Tibial nerve (tissue), 3 donors: Measurements from ENCODE around the gene IGF2R.

Experiments
- POLR2A ChIP-seq, 2 donors: fragments of 450-650 bp; IDR thresholded peaks; one replicate each; pipeline ENCODE4 v1.6.1; 2017; ENCODE audit warnings: antibody characterized with exemption in 2 of 2, mild to moderate bottlenecking in 2 of 2, moderate library complexity in 2 of 2
- TF ChIP-seq, protein P1 (sequence below), 5 experiments: fragments of 200-600 bp in 3 of 5; fragments of 450-650 bp in 2 of 5; sonication (generic) in 3 of 5; IDR thresholded peaks; one replicate each; pipeline ENCODE4 v1.5.1; 2016 to 2019; ENCODE audit warnings: antibody characterized with exemption in 5 of 5, mild to moderate bottlenecking in 3 of 5, moderate library complexity in 2 of 5

DNA sequence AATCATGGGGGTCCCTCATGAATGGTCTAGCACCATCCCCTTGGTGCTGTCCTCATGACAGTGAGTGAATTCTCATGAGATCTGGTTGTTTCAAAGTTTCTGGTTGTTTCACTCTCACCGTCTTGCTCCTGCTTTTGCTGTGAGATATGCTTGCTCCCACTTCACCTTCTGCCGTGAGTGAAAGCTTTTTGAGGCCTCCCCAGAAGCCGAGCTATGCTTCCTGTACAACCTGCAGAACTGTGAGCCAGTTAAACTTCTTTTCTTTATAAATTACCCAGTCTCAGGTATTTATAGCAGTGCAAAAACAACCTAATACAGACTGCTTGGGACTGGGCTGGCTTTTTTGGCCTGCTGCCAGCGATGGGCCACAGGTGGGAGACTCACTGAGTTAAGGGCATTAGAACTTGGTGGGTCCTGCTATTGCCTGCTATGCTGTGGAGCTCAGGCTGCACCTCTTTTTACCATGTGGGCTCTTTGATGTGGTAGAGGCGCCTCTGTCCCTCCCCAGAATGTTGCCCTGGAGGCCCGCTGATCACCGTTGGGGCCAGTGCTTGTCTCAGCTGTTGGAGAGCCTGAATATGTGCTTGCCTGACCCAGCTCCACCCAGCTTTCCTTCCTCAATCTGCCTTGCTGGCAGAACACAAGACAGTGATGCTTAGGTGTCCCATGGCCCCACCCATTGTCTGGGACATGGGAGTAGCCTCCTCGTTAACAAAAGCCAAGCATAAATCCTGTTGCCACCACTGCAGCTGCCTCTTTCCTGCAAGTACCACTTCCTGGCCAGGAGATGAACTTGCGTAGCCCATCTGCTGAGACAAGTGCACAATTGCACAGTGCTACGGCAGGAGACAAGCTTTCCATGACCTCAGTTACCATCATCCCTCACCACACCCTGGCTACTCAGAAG is 47.1 kb downstream of the IGF2R start:
- no peak for TF ChIP-seq POLR2A (IDR thresholded peaks at IDR 0.05)
- TF ChIP-seq, protein P1, sequence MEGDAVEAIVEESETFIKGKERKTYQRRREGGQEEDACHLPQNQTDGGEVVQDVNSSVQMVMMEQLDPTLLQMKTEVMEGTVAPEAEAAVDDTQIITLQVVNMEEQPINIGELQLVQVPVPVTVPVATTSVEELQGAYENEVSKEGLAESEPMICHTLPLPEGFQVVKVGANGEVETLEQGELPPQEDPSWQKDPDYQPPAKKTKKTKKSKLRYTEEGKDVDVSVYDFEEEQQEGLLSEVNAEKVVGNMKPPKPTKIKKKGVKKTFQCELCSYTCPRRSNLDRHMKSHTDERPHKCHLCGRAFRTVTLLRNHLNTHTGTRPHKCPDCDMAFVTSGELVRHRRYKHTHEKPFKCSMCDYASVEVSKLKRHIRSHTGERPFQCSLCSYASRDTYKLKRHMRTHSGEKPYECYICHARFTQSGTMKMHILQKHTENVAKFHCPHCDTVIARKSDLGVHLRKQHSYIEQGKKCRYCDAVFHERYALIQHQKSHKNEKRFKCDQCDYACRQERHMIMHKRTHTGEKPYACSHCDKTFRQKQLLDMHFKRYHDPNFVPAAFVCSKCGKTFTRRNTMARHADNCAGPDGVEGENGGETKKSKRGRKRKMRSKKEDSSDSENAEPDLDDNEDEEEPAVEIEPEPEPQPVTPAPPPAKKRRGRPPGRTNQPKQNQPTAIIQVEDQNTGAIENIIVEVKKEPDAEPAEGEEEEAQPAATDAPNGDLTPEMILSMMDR (IDR thresholded peaks at IDR 0.05): no peak
